GM19452 (cell line): ENCODE measurements around the gene PSME4.
"Not testable (repeated sequence)": the region's sequence is repeated elsewhere in the genome, so short reads cannot be mapped to it uniquely, and the experiment has no call there.

Experiments used
- ATAC-seq: cut with Tn5 transposase; IDR thresholded peaks from one replicate; pipeline ENCODE4 v1.9.1; 2021; ENCODE audit not compliant: unreplicated experiment

The PSME4 gene

DNA sequence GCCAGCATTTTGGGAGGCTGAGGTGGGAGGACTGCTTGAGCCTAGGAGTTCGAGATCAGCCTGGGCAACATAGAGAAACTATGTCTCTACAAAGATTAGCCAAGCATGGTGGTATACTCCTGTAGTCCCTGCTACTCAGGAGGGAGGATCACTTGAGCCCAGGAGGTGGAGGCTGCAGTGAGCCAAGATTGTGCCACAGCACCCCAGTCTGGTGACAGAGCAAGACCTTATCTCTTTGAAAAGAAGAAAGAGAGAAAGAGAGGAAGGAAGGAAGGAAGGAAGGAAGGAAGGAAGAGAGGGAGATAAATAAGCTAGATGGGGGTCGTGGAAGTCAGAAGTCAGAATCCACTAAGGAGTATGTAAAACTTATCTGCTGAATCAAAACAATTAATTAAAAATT, 127.2 kb downstream of the PSME4 start:
- no peak for ATAC-seq

DNA sequence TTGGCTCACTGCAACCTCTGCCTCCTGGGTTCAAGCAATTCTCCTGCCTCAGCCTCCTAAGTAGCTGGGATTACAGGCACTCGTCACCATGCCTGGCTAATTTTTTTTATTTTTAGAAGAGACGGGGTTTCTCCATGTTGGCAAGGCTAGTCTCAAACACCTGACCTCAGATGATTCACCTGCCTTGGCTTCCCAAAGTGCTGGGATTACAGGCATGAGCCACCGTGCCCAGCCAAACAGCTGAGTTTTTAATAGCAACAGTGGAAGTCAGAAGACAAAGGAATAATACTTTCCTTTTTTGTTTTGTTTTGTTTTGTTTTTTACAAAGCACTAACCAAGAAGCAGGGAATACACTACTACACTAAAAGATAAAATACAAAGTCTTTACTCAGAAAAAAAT, 127.9 kb downstream of the PSME4 start:
- no peak for ATAC-seq

DNA sequence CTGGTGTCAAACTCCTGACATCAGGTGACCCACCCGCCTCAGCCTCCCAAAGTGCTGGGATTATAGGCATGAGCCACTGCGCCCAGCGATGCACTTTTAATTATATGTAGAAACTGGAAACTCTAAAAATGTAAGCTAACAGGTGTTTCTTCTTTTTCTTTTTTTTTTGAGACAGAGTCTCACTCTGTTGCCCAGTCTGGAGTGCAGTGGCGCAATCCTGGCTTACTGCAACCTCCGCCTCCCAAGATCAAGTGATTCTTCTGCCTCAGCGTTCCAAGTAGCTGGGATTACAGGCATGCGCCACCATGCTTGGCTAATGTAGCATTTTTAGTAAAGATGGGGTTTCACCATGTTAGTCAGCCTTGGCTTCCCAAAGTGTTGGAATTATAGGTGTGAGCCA, 129.1 kb downstream of the PSME4 start:
- not testable (repeated sequence) for ATAC-seq

DNA sequence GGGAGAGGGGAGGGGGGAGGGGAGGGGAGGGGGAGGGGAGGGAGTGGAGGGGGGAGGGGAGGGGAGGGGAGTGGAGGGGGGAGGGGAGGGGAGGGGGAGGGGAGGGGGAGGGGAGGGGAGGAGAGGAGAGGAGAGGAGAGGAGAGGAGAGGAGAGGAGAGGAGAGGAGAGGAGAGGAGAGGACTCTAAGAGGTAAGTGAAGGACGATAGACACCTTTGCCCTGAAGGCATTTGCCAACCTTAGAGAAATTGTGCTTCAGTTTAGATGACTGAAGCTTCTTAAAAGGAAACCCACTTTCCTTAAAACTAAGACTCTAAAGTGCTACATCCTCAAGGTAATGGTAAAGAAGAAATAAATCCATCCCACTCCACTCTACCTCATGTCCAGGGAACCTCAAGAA, 130.2 kb downstream of the PSME4 start:
- ATAC-seq = no peak

DNA sequence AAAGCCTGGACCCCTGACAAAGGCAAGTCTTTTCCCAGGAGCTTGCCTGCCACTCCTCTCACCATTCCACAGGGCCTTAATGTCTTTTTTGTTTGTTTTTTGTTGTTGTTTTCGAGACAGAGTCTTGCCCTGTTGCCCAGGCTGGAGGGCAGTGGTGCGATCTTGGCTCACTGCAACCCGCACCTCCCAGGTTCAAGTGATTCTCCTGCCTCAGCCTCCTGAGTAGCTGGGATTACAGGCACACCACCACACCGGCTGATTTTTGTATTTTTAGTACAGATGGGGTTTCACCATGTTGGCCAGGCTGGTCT, 140.9 kb downstream of the PSME4 start:
- ATAC-seq = not testable (repeated sequence)

DNA sequence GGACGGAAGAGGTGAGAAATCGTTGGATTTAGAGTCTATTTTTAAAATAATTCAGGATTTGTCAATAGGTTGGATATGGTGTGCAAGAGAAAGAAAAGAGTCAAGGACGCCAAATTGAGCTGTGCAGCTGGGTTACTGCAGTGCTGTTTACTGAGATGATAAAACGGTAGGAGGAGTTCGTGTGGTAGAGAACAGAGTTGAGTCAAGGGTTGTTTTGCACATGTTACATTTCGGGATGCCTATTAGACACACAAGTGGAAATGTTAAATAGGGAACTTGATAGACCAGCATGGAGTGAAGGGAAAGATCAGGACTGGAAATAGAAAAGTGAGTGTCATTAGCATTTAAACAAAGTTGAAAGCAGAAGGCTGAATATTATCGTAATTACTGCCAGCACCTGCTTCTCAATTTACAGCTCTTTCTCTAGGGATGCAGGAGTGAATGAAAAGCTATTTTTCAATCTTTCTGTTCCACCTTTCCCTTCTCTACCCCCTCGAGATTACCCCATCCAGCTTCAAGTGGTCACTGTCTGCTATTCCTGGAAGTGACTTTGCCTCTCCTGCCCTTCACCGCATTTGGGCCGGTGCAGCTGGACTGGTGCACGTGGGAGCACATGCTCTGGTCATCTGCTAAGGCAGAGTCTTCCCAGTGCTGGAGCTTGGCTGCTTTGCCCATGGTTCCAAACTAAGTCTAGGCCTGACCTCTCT, 141.4 kb downstream of the PSME4 start:
- no peak for ATAC-seq

DNA sequence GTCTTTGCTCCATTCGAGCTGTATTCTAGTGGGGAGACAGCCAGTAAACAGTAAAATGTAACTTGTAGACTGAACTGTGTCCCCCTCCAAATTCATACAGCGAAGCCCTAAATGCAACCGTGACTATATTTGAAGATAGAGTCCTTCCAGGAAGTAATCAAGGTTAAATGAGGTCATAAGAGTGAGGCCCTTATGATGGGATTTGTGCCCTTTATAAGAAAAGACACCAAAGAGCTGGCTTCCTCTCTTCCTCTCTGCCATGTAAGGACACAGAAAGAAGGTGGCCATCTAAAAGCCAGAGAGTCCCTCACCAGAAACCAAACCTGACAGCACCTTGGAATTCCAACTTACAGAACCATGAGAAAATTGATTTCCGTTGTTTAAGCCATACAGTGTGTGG, 142.5 kb downstream of the PSME4 start:
- no peak for ATAC-seq

DNA sequence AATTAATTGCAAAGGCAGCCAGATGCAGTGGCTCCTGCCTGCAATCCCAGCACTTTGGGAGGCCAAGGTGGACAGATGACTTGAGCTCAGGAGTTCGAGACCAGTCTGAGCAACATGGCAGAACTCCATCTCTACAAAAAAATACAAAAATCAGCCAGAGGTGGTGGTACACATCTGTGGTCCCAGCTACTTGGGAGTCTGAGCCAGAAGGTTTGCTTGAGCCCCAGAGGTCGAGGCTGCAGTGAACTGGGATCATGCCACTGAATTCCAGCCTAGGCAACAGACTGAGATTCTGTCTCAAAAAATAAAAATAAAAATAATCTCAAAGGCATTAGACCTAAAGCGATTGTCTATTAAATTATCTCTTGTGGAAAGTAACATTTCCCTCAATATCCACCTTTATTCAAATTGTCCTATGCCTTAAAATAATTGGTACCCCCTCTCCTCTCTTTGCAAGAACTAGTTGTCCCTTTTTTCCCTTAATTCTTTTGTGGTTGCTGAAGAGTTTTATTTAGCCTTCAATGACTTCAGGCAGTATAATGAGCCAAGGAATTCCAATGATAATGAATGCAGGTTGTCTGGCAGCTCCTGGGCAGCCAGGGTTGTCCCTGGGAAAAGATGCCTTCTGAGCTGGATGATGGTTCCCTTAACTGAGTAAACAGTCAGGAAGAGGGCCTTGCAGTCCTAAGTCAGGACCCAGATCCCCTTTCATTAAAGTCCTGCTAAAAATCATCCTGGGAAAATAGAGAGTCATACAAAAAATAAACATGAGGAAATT, 143.2 kb downstream of the PSME4 start:
- no peak for ATAC-seq

DNA sequence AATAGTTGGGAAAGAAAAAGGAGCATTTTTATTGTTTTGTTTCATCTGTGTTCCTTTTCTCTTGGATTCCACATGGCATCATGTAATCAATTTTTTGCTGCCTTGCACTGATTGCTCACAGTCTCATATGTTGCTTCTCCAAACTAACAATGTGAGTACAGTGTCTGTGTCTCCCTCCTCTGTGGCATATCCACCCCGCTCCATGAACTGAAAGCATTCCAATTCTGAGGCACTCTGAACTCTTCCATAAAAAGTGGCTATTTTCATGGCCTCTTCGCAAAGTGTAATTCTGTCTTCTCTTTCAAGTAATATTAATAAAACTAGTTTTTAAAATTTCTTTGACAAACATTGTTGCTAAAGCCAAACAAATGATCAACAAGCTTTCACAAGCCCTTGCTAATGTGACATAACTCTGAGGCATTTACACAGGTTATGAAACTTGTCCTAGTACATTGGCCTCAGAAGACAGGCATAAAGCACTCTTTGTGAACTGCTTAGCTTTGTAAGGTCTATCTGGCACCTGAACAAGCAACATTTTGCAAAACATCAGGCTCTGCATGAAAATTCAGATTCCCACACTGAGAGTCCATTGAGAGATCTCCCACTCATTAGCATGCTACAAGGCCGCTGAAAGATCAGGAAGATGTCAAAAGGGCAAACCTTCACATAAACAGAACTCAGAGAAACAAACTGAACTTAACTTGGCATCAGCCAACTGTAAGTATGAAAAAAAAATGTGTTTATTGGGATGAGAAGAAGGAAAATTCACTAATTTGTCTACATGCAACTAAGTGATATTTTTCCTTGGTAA, 144.0 kb downstream of the PSME4 start:
- no peak for ATAC-seq

DNA sequence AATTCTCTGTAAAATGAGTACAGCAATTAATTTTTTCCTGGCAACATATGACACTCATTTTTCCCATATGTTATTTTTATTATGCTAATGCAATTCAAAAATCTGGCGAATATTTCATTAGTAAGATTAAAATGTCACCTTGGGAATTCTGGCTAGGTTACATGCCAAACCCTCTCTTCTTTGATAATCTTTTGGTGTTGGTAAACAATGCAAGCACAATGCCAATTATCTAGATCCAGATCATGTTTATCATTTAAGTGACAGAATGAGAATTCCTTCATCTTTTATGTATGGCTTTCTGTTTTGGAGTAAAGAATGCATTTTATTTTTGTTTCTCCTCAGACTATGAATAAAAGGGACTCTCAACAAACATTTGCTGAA, 144.8 kb downstream of the PSME4 start:
- ATAC-seq = no peak

DNA sequence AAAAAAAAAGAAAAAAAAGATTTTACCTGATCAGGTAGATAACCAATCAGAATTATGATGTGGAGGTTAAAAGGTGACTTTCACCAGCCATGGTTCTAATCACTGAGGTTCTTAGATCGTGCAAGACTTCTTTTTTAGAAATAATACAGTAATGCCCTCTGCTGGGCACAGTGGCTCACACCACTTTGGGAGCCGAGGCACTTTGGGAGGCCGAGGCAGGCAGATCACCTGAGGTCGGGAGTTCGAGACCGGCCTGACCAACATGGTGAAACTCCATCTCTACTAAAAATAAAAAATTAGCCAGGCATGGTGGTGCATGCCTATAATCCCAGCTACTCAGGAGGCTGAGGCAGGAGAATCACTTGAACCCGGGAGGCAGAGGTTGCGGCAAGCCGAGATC, 147.2 kb downstream of the PSME4 start:
- ATAC-seq = not testable (repeated sequence)

DNA sequence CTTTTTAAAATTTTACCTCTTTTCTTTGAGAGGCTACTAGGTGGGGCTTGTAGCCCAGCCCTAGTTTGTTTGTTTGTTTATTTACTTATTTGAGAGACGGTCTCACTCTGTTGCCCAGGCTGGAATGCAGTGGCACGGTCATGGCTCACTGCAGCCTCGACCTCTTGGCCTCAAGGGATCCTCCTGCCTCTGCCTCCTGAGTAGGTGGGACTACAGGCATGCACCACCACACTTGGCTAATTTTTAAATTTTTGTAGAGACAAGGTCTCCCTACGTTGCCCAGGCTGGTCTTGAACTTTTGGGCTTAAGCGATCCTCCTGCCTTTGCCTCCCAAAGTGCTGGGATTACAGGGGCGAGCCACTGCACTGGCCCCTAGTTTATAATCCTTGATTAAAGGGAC, 149.0 kb downstream of the PSME4 start:
- ATAC-seq = no peak

DNA sequence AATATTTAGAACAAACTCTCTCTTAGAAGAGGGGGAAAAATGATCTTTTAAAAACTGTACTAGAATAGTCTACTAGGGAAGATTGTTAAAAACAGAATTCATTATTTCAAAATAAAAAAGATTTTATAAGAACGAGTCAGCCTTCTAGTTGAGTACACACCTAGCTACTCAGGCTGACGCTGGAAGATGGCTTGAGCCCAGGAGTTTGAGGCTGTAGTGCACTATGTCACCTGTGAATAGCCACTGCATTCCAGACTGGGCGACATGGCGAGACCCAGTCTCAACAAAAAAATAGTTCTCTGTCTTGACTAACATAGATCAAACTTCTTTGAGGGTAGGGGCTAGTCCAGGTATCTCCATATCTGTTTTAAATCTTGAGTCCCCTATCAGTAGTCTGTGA, 150.1 kb downstream of the PSME4 start:
- no peak for ATAC-seq

DNA sequence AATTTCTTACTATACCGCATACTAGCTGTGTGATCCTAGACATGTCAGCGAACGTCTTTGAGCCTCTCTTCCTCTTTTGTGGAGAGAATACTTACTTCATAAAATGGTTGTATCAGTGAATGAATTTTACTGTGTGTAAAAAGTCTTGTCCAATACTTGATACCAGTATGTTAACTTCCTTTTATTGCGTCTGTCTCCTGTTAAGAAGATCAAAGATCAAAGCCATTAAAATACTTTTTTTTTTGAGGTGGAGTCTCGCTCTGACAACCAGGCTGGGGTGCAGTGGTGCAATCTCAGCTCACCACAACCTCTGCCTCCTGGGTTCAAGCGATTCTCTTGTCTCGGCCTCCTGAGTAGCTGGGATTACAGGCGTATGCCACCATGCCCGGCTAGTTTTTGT, 150.7 kb downstream of the PSME4 start:
- no peak for ATAC-seq

DNA sequence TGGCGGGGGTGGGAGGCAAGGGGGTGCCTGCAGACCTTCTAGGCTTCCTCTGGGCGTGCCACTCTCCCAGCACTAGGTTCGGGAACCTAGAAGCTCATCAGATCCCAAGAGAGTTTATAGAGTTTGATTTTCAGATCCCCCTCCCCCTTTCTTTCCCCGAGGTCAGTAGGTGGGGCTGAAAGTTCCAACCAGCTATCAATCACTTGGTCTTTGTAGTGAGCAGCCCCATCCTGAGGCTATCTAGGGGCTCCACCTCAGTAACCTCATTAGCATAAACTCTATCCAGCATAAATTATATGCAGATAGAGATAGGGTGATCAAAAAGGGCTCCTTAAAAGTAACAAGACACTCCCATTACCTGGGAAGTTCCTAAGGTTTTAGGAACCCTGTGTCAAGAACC, 151.2 kb downstream of the PSME4 start:
- ATAC-seq = no peak

DNA sequence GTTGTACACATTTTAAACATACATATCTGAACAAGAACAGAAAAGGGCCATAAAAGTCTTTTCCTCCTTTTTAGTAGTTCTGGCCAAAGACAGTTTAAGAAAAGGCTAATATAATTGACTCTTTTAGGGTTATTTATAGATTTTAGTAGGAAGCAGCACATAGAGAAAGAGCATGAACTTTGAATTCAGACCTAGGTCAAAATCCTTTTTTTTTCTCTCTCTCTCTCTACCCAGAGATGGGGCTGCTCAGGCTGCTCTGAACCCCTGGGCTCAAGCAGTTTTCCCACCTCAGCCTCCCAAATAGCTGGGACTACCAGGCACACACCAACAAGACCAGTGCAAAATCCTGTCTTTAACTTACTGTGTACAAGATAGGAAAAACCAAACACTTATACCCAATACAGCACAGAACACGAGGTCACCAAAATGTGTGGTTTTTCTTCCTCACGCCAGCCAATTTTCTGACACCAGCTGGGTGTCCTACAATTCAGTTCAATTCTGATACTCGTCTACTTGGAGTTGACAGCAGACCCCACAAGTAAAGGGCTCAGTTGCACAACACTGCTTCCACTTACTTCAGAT, 151.8 kb downstream of the PSME4 start:
- ATAC-seq = no peak
